Measurements from ENCODE around the gene TLL2.

Gene TLL2

DNA sequence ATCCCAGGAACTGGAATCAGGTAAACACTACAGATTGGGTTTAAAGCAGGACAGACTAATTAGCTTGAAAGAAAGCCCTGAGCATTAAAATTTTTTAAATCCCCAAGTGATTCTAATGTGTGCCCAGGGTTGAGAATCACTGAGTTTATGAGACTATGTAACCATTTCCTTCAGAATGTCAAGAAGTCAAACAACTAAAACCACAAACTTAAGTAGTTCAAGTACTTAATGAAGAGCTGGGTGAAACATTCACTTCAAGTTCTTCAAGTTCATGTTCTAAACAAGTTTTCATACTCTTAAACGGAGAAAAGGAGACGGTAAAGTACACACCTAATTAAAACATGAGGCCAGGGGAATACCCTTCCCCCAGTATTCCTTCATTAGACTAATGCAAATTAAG lies 28.2 kb upstream of the TLL2 start:
- TF ChIP-seq TAF1 (IDR thresholded peaks at IDR 0.05; ENCODE audit: borderline replicate concordance, insufficient read depth, low read length) = no peak
- TF ChIP-seq, protein P1, sequence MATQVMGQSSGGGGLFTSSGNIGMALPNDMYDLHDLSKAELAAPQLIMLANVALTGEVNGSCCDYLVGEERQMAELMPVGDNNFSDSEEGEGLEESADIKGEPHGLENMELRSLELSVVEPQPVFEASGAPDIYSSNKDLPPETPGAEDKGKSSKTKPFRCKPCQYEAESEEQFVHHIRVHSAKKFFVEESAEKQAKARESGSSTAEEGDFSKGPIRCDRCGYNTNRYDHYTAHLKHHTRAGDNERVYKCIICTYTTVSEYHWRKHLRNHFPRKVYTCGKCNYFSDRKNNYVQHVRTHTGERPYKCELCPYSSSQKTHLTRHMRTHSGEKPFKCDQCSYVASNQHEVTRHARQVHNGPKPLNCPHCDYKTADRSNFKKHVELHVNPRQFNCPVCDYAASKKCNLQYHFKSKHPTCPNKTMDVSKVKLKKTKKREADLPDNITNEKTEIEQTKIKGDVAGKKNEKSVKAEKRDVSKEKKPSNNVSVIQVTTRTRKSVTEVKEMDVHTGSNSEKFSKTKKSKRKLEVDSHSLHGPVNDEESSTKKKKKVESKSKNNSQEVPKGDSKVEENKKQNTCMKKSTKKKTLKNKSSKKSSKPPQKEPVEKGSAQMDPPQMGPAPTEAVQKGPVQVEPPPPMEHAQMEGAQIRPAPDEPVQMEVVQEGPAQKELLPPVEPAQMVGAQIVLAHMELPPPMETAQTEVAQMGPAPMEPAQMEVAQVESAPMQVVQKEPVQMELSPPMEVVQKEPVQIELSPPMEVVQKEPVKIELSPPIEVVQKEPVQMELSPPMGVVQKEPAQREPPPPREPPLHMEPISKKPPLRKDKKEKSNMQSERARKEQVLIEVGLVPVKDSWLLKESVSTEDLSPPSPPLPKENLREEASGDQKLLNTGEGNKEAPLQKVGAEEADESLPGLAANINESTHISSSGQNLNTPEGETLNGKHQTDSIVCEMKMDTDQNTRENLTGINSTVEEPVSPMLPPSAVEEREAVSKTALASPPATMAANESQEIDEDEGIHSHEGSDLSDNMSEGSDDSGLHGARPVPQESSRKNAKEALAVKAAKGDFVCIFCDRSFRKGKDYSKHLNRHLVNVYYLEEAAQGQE (IDR thresholded peaks at IDR 0.05; ENCODE audit: insufficient read depth in 1 of 2, low read depth in 2 of 2, low read length in 2 of 2) = no peak
- TF ChIP-seq POLR2AphosphoS5 (IDR thresholded peaks at IDR 0.05; ENCODE audit: low read depth, low read length) = no peak
- TF ChIP-seq FOXP2 (optimal IDR thresholded peaks at IDR 0.05; ENCODE audit: borderline replicate concordance, extremely low read depth, extremely low read length, insufficient read depth) = no peak
- TF ChIP-seq SIN3A (IDR thresholded peaks at IDR 0.05; ENCODE audit: borderline replicate concordance, insufficient read depth, low read length) = no peak

DNA sequence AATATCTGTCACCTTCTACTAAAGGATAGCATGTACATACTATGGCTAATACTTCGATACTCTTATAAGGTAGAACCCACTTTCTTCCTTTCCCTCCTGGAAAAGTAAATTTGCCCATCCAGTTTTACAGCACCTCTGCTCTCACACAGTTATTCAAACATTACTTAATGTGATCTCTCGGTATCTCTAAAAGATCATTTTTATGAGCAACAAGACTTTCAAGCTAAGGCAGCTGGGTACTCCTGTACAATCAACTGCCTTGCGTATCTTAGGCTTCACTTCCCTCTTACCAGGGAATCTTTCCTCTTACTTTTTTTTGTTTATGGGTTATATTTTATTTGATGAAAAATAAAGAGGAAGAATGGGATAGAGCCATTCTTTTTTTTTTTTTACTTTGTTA lies 26.5 kb upstream of the TLL2 start:
- TF ChIP-seq SIN3A (IDR thresholded peaks at IDR 0.05; ENCODE audit: borderline replicate concordance, insufficient read depth, low read length) (no peak), POLR2AphosphoS5 (IDR thresholded peaks at IDR 0.05; ENCODE audit: low read depth, low read length) (no peak), TAF1 (IDR thresholded peaks at IDR 0.05; ENCODE audit: borderline replicate concordance, insufficient read depth, low read length) (no peak), FOXP2 (optimal IDR thresholded peaks at IDR 0.05; ENCODE audit: borderline replicate concordance, extremely low read depth, extremely low read length, insufficient read depth) (no peak)
- TF ChIP-seq, protein P1 (IDR thresholded peaks at IDR 0.05; ENCODE audit: insufficient read depth in 1 of 2, low read depth in 2 of 2, low read length in 2 of 2) = no peak

DNA sequence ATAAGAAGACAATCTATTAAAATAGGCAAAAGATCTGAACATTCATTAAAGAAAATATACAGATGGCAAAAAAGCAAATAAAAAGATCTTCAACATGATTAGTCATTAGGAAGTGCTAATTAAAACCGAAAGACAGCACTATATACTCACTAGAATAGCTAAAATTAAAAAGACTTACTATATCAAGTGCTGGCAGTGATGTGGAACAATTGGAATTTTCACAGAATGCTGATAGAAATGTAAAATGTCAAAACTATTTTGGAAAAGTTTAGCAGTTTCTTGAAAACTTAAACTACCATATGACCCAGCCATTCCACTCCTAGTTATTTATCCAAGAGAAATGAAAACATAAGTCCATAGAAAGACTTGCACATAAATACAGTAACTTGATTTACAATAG lies 25.0 kb upstream of the TLL2 start:
- TF ChIP-seq, protein P1 (IDR thresholded peaks at IDR 0.05; ENCODE audit: insufficient read depth in 1 of 2, low read depth in 2 of 2, low read length in 2 of 2) = no peak
- TF ChIP-seq SIN3A (IDR thresholded peaks at IDR 0.05; ENCODE audit: borderline replicate concordance, insufficient read depth, low read length) (no peak), TAF1 (IDR thresholded peaks at IDR 0.05; ENCODE audit: borderline replicate concordance, insufficient read depth, low read length) (no peak), FOXP2 (optimal IDR thresholded peaks at IDR 0.05; ENCODE audit: borderline replicate concordance, extremely low read depth, extremely low read length, insufficient read depth) (no peak), POLR2AphosphoS5 (IDR thresholded peaks at IDR 0.05; ENCODE audit: low read depth, low read length) (no peak)

DNA sequence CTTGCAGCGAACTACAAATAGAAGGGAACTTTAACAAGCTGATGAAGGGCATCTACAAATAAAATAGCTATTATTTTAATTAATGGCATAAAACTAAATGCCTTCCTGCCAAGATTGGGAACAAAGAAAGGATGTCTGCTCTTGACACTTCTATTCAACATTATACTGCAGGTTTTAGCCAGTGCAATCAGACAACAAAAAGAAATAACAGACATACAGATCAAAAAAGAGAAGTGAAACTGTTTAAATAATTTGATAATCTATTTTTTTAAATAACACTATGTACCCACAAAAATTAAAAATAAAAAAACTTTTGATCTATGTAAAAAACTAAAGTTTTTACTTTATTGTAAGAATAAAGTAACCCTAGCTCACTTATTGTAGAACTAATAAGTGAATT lies 22.4 kb upstream of the TLL2 start:
- no peak for TF ChIP-seq FOXP2 (optimal IDR thresholded peaks at IDR 0.05; ENCODE audit: borderline replicate concordance, extremely low read depth, extremely low read length, insufficient read depth)
- TF ChIP-seq TAF1 (IDR thresholded peaks at IDR 0.05; ENCODE audit: borderline replicate concordance, insufficient read depth, low read length) = no peak
- TF ChIP-seq, protein P1 (IDR thresholded peaks at IDR 0.05; ENCODE audit: insufficient read depth in 1 of 2, low read depth in 2 of 2, low read length in 2 of 2) = no peak
- no peak for TF ChIP-seq POLR2AphosphoS5 (IDR thresholded peaks at IDR 0.05; ENCODE audit: low read depth, low read length)
- no peak for TF ChIP-seq SIN3A (IDR thresholded peaks at IDR 0.05; ENCODE audit: borderline replicate concordance, insufficient read depth, low read length)

DNA sequence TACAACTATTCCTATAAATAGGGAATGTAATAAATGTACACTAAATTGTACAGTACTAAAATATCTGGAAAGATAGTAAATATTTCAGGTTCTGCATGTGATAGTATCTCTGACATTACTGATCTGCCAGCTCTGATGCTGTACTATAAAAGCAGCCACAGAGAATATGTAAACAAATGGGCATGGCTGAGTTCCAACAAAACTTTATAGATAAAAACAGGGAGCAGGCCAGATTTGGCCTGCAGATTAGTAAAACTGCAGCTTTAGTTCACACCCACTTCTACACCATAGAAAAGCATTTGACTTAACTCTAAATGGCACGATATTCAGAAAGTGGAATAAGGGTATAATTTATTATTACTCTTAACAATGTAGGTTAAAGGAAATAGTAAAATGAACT lies 18.8 kb upstream of the TLL2 start:
- TF ChIP-seq POLR2AphosphoS5 (IDR thresholded peaks at IDR 0.05; ENCODE audit: low read depth, low read length) = no peak
